CD4-positive, CD25-positive, alpha-beta regulatory T cell (primary cell): ENCODE measurements around the gene SETBP1. TPM values are rescaled to one million over a fixed set of nuclear protein-coding genes. Genes with fewer than 3 reads are reported as not detected.

Experiments
- ATAC-seq, 2 donors: fragments of 150-1000 bp; cut with Tn5 transposase; one replicate each; pipeline ENCODE4 v1.10.0; 2021; ENCODE audit warnings: low read depth in 2 of 2, moderate number of reproducible peaks in 2 of 2, moderate library complexity in 1 of 2
- DNase-seq, 3 donors: peaks; one replicate each; pipeline versions ENCODE4 v3.0.0 to v3.0.0-alpha.2; 2012 to 2022; ENCODE audit warnings: mixed read lengths in 1 of 3
- H3K27ac ChIP-seq: one replicate; pipeline ENCODE4 v1.7.0; 2013; ENCODE audit warnings: mild to moderate bottlenecking, low read length; ENCODE audit not compliant: insufficient read depth, poor library complexity, severe bottlenecking
- H3K27me3 ChIP-seq: one replicate; pipeline ENCODE4 v1.7.0; 2013; ENCODE audit warnings: low read length; ENCODE audit not compliant: control insufficient read depth, insufficient read depth
- H3K36me3 ChIP-seq: one replicate; pipeline ENCODE4 v1.7.0; 2013; ENCODE audit warnings: mild to moderate bottlenecking, low read length, moderate library complexity; ENCODE audit not compliant: control insufficient read depth, insufficient read depth
- H3K4me1 ChIP-seq: 2 replicates; pipeline ENCODE4 v1.7.0; 2013; ENCODE audit warnings: mild to moderate bottlenecking, low read length; ENCODE audit not compliant: insufficient read depth, control insufficient read depth, poor library complexity, severe bottlenecking
- H3K4me3 ChIP-seq: one replicate; pipeline ENCODE4 v1.7.0; 2013; ENCODE audit warnings: low read depth, mild to moderate bottlenecking, low read length, moderate library complexity
- H3K9me3 ChIP-seq, 2 experiments: 1 replicate in 1 of 2; 2 replicates in 1 of 2; pipeline ENCODE4 v1.7.0; 2013; ENCODE audit warnings: low read length in 2 of 2, mild to moderate bottlenecking in 1 of 2, moderate library complexity in 1 of 2; ENCODE audit not compliant: control insufficient read depth in 2 of 2
- H3K27ac Mint-ChIP-seq, 3 donors: one replicate each; pipeline ENCODE4 v1.8.0; 2020 to 2022; ENCODE audit warnings: mild to moderate bottlenecking in 3 of 3, mixed read lengths in 3 of 3, moderate library complexity in 2 of 3
- H3K27me3 Mint-ChIP-seq: one replicate; pipeline ENCODE4 v1.8.0; 2022; ENCODE audit warnings: mild to moderate bottlenecking, mixed read lengths
- H3K36me3 Mint-ChIP-seq: one replicate; pipeline ENCODE4 v1.8.0; 2020; ENCODE audit warnings: mixed read lengths
- H3K4me1 Mint-ChIP-seq, 4 donors: one replicate each; pipeline ENCODE4 v1.8.0; 2020 to 2022; ENCODE audit warnings: mixed read lengths in 4 of 4, mild to moderate bottlenecking in 1 of 4
- H3K4me3 Mint-ChIP-seq, 4 donors: one replicate each; pipeline ENCODE4 v1.8.0; 2020 to 2022; ENCODE audit warnings: mild to moderate bottlenecking in 4 of 4, mixed read lengths in 4 of 4, moderate library complexity in 3 of 4
- H3K9me3 Mint-ChIP-seq, 7 donors: one replicate each; pipeline ENCODE4 v1.8.0; 2020 to 2022; ENCODE audit warnings: mixed read lengths in 7 of 7, mild to moderate bottlenecking in 3 of 7, moderate library complexity in 2 of 7
- polyA plus RNA-seq, 4 donors: library from polyadenylated mRNA; unstranded; fragments of 300-500 nt; fragmentation: Illumina TruSeq; gene quantifications; one replicate each; pipeline ENCODE4 v1.2.3, GENCODE V29; 2021
- total RNA-seq: library from RNA; stranded (reverse); gene quantifications from one replicate; pipeline ENCODE4 v1.2.3, GENCODE V29; 2022

The SETBP1 gene
- total and polyA plus RNA-seq, 5 donors from 2014 or later, result 0.32 to 1.6 (median 0.38) TPM; not detected in 2

DNA sequence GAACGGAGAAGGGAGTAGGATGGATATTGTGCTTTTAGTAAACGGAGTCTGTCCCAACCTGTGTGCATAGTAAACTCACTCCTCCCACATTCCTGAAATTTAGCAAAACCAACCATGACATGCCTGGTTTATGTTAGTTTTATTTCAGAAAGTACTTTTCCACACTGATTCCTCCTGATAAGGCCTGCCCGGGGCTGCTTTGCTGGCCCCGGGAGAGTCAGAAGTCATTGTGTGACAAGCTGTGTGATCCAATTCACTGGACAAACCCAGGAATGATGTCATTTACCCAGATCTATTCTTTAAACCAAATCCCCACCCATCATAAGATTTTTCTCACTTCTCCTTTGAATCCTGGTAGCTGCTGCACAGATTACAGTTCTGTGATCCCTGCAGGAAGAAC is 109.0 kb downstream of the SETBP1 start:
- Histone ChIP-seq H3K27ac (no peak overlapping the region), H3K9me3 (no peaks in the 10 kb centered on the region)
- peaks cover 10% of the 10 kb centered on the region for H3K27me3 Mint-ChIP-seq

DNA sequence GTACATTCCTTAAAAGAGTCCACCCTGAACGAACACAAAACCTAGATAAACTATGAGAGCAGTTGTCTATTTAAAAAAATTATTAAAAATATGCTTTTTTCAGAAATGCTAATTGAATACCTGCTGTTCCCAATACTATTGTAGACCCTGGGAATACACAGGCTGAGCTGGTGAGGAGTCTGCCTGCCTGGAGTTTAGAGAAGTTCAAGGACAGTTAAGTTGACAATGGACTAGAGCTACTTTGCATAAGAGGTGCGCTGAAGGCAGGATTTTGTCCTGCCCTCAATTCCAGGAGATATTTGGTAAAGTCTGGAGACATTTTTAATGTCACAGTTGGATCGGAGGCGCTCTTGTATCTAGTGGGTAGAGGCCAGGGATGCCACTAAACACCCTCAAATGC is 110.2 kb downstream of the SETBP1 start:
- no peaks in the 10 kb centered on the region for H3K36me3 Mint-ChIP-seq
- ATAC-seq (no peak), DNase-seq (no peak)
- no peak overlapping the region for H3K4me3 ChIP-seq
- H3K27ac ChIP-seq, result no peak overlapping the region
- H3K9me3 Mint-ChIP-seq, result peaks cover 0 to 2% (median 0%) of the 10 kb centered on the region in 7 donors
- no peaks in the 10 kb centered on the region for H3K9me3 ChIP-seq
- H3K4me1 ChIP-seq, result peaks cover 3% of the 10 kb centered on the region
- H3K27me3 ChIP-seq, result peaks cover 2% of the 10 kb centered on the region
- no peak overlapping the region for H3K4me3 Mint-ChIP-seq
- H3K27me3 Mint-ChIP-seq, result peaks cover 10% of the 10 kb centered on the region
- H3K4me1 Mint-ChIP-seq, result peaks cover 8 to 15% (median 11%) of the 10 kb centered on the region in 4 donors
- H3K36me3 ChIP-seq, result no peaks in the 10 kb centered on the region
- H3K27ac Mint-ChIP-seq, result no peak overlapping the region

More for the DNA sequence above, 109.0 kb downstream of the SETBP1 start:
- H3K4me1 Mint-ChIP-seq, result peaks cover 8 to 16% (median 11%) of the 10 kb centered on the region in 4 donors
- H3K27ac Mint-ChIP-seq, result no peak overlapping the region
- no peak overlapping the region for H3K4me3 ChIP-seq
- no peak for ATAC-seq
- peaks cover 0 to 2% (median 0%) of the 10 kb centered on the region in 7 donors for H3K9me3 Mint-ChIP-seq
- no peaks in the 10 kb centered on the region for H3K36me3 Mint-ChIP-seq
- H3K4me3 Mint-ChIP-seq, result no peak overlapping the region
- H3K27me3 ChIP-seq, result peaks cover 2% of the 10 kb centered on the region
- DNase-seq, result no peak
- H3K4me1 ChIP-seq, result peaks cover 3% of the 10 kb centered on the region
- no peaks in the 10 kb centered on the region for H3K36me3 ChIP-seq

DNA sequence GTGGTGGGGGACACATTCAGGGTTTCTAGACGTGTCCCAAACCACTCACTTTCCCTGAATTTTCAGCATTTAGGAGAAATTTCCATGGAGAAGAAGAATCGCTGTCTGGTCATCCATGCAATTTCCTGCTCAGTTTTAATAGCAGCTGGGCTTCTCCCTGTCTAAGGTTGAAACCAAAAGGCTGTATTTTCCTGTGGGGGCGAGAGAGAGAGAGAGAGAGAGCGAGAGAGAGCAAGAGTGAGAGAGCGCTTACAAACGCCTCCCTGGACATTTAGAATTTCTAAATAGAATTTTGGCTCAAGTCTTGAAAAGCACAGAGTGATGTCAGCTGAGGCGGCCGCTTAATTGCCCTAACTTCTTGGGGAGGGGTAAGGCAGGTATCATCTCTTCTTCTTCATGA is 110.8 kb downstream of the SETBP1 start:
- H3K36me3 ChIP-seq, result no peaks in the 10 kb centered on the region
- no peak overlapping the region for H3K4me3 ChIP-seq
- Mint-ChIP-seq H3K27ac (no peak overlapping the region), H3K36me3 (no peaks in the 10 kb centered on the region), H3K4me1 (peaks cover 4 to 8% (median 6%) of the 10 kb centered on the region in 4 donors), H3K4me3 (no peak overlapping the region), H3K27me3 (peaks cover 10% of the 10 kb centered on the region), H3K9me3 (peaks cover 0 to 1% (median 0%) of the 10 kb centered on the region in 7 donors)
- H3K9me3 ChIP-seq, result no peaks in the 10 kb centered on the region
- ATAC-seq (no peak), DNase-seq (no peak)
- no peak overlapping the region for H3K27ac ChIP-seq
- no peaks in the 10 kb centered on the region for H3K4me1 ChIP-seq
- peaks cover 2% of the 10 kb centered on the region for H3K27me3 ChIP-seq

DNA sequence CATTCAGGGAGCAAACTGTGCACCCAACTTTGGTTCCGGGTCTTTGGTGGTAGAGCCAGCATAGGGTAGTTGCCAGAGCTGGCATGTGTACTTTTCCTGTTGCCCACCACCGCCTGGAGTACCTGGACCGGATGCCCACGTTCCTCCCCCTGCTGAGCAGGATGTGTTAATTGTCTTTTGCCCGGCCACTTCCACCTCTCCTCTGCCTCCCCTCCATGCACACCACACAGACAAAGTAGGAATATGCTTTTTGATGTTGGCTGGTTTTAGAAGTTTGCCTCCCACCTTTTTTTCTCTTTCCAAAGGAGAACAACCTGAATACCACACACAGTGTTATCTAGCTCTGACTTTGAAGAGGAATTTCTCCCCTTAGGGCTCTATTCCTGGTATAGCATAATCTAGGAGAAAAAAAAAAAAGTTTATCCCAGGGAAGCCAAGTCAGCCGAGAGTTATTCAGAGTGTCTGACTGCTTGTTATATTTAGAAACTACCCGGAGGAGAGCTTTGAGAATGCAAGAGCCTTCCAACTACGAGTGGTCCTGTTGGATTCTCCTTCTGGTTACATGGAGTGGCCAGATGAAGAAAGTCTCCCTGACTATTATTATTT is 111.9 kb downstream of the SETBP1 start:
- H3K27me3 ChIP-seq, result peaks cover 2% of the 10 kb centered on the region
- H3K27ac ChIP-seq, result no peak overlapping the region
- no peaks in the 10 kb centered on the region for H3K36me3 ChIP-seq
- no peaks in the 10 kb centered on the region for H3K4me1 Mint-ChIP-seq
- ATAC-seq (no peak), DNase-seq (no peak)
- peak overlapping the region in 1 of 3 donors; percentile 64 for H3K27ac Mint-ChIP-seq
- H3K4me3 Mint-ChIP-seq, result no peak overlapping the region
- H3K9me3 Mint-ChIP-seq, result peaks cover 0 to 1% (median 0%) of the 10 kb centered on the region in 7 donors
- no peak overlapping the region for H3K4me3 ChIP-seq
- no peaks in the 10 kb centered on the region for H3K4me1 ChIP-seq
- no peaks in the 10 kb centered on the region for H3K36me3 Mint-ChIP-seq
- no peaks in the 10 kb centered on the region for H3K9me3 ChIP-seq
- H3K27me3 Mint-ChIP-seq, result peaks cover 4% of the 10 kb centered on the region

DNA sequence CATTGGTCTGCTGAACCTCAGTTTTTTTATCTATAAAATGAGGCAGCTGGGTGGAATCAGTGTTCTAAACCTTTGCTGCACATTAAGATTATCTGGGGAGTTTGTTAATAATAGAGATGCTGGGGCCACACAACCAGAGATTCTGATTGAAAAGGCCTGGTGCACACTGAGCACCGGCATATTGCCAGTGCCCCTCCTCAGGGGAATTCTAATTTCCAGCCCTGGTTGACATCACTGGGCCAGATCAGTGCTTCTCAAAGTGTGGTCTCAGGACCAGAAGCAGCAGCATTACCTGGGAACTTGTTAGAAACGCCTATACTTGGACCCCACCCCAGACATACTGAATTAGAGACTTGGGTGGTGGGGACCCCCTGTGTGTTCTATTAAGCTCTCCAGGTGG is 112.5 kb downstream of the SETBP1 start:
- peaks cover 0 to 3% (median 0%) of the 10 kb centered on the region in 7 donors for H3K9me3 Mint-ChIP-seq
- no peaks in the 10 kb centered on the region for H3K4me1 ChIP-seq
- H3K9me3 ChIP-seq, result no peaks in the 10 kb centered on the region
- H3K27me3 Mint-ChIP-seq, result peaks cover 4% of the 10 kb centered on the region
- H3K27ac Mint-ChIP-seq, result no peak overlapping the region
- no peaks in the 10 kb centered on the region for H3K4me1 Mint-ChIP-seq
- H3K27ac ChIP-seq, result no peak overlapping the region
- H3K27me3 ChIP-seq, result peaks cover 2% of the 10 kb centered on the region
- ATAC-seq (no peak), DNase-seq (no peak)
- no peaks in the 10 kb centered on the region for H3K36me3 Mint-ChIP-seq
- no peak overlapping the region for H3K4me3 Mint-ChIP-seq
- H3K36me3 ChIP-seq, result no peaks in the 10 kb centered on the region
- H3K4me3 ChIP-seq, result no peak overlapping the region

DNA sequence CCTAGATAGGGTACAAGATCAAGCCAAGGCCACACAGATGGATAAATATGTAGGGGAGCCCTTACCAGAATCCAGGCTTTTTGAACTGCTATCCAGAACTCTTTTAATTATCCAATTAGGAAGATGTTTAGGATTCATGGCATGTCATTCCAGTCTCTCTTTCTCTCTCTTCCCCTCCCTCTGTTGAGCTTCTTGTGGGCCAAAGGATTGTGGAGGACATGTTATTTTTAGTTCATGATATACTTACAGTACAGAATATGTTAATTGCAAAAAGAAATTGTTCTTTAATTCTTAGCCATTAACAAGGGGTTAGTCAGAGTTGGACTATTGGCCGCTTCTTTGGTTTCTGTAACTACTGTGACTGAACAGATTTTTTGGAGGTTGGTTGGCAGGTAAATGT is 113.0 kb downstream of the SETBP1 start:
- peaks cover 4% of the 10 kb centered on the region for H3K27me3 Mint-ChIP-seq
- H3K27me3 ChIP-seq, result no peaks in the 10 kb centered on the region
- H3K4me3 ChIP-seq, result no peak overlapping the region
- H3K9me3 ChIP-seq, result no peaks in the 10 kb centered on the region
- no peak for DNase-seq
- no peaks in the 10 kb centered on the region for H3K4me1 ChIP-seq
- no peak overlapping the region for H3K27ac ChIP-seq
- peaks cover 0 to 3% (median 0%) of the 10 kb centered on the region in 7 donors for H3K9me3 Mint-ChIP-seq
- no peaks in the 10 kb centered on the region for H3K36me3 ChIP-seq
- H3K36me3 Mint-ChIP-seq, result no peaks in the 10 kb centered on the region
- H3K4me3 Mint-ChIP-seq, result no peak overlapping the region
- ATAC-seq, result no peak
- no peak overlapping the region for H3K27ac Mint-ChIP-seq
- no peaks in the 10 kb centered on the region for H3K4me1 Mint-ChIP-seq

DNA sequence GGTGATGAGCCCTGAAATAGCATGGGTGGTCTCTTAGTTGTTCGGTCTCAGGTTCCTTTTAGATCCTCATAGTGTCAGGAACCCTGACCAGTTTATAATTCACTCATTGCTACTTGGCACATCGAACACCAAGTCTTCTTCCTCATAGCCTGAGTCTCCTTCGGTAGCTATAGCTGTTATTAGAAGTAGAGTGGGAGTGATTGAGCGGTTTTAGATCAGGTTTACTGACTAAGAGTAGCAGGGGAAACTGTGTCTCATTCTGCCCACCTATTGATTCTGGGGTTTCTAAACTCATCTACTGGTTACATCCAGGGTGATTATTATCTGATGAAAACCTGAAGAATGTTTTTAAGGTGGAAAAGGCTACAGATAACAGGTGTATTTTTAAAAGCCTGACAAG is 114.6 kb downstream of the SETBP1 start:
- Mint-ChIP-seq H3K4me1 (no peaks in the 10 kb centered on the region), H3K36me3 (no peaks in the 10 kb centered on the region), H3K27me3 (peaks cover 4% of the 10 kb centered on the region), H3K9me3 (peaks cover 0 to 3% (median 0%) of the 10 kb centered on the region in 7 donors), H3K4me3 (no peak overlapping the region), H3K27ac (no peak overlapping the region)
- Histone ChIP-seq H3K4me3 (no peak overlapping the region), H3K27ac (no peak overlapping the region), H3K36me3 (no peaks in the 10 kb centered on the region), H3K27me3 (no peaks in the 10 kb centered on the region), H3K9me3 (no peaks in the 10 kb centered on the region), H3K4me1 (no peaks in the 10 kb centered on the region)
- ATAC-seq (no peak), DNase-seq (no peak)
